Neural crest cell (in vitro differentiated cells): ENCODE measurements around the gene FBXL5. TPM values are rescaled to one million over a fixed set of nuclear protein-coding genes. Genes with fewer than 3 reads are reported as not detected.

Source experiments
- DNase-seq: peaks from one replicate; pipeline ENCODE4 v3.0.0; 2021; ENCODE audit warnings: low read depth, mixed read lengths, low spot score
- H3K27ac Mint-ChIP-seq: one replicate; pipeline ENCODE4 v1.8.0; 2021; ENCODE audit warnings: mild to moderate bottlenecking, mixed read lengths; ENCODE audit not compliant: unreplicated experiment
- H3K27me3 Mint-ChIP-seq: 2 replicates; pipeline ENCODE4 v1.8.0; 2021; ENCODE audit warnings: low read depth, mild to moderate bottlenecking, mixed read lengths
- H3K36me3 Mint-ChIP-seq: 2 replicates; pipeline ENCODE4 v1.8.0; 2021; ENCODE audit warnings: low read depth, mild to moderate bottlenecking, mixed read lengths
- H3K4me1 Mint-ChIP-seq: 2 replicates; pipeline ENCODE4 v1.8.0; 2021; ENCODE audit warnings: mixed read lengths
- H3K4me3 Mint-ChIP-seq: one replicate; pipeline ENCODE4 v1.8.0; 2021; ENCODE audit warnings: mild to moderate bottlenecking, mixed read lengths
- H3K9me3 Mint-ChIP-seq: 2 replicates; pipeline ENCODE4 v1.8.0; 2021; ENCODE audit warnings: mixed read lengths
- total RNA-seq: library from RNA; stranded (reverse); gene quantifications from 2 replicates; pipeline ENCODE4 v1.2.1, GENCODE V29; 2021
- TF ChIP-seq, protein P1 (sequence below): fragments of 200-600 bp; sonication (generic); conservative IDR thresholded peaks from 2 replicates; pipeline ENCODE4 v1.5.0; 2021; ENCODE audit warnings: antibody characterized with exemption, mild to moderate bottlenecking

FBXL5 gene
- total RNA-seq, 1 donor from 2014 or later: 71.2 TPM

GRCh38 chr4:15612136-15612535 is 43.0 kb downstream of the FBXL5 start:
- Mint-ChIP-seq H3K27me3 (no peaks in the 10 kb centered on the region), H3K27ac (no peak overlapping the region), H3K36me3 (peaks cover 29% of the 10 kb centered on the region), H3K4me3 (no peak overlapping the region), H3K4me1 (peaks cover 7% of the 10 kb centered on the region), H3K9me3 (peaks cover 5% of the 10 kb centered on the region)
- TF ChIP-seq, protein P1, sequence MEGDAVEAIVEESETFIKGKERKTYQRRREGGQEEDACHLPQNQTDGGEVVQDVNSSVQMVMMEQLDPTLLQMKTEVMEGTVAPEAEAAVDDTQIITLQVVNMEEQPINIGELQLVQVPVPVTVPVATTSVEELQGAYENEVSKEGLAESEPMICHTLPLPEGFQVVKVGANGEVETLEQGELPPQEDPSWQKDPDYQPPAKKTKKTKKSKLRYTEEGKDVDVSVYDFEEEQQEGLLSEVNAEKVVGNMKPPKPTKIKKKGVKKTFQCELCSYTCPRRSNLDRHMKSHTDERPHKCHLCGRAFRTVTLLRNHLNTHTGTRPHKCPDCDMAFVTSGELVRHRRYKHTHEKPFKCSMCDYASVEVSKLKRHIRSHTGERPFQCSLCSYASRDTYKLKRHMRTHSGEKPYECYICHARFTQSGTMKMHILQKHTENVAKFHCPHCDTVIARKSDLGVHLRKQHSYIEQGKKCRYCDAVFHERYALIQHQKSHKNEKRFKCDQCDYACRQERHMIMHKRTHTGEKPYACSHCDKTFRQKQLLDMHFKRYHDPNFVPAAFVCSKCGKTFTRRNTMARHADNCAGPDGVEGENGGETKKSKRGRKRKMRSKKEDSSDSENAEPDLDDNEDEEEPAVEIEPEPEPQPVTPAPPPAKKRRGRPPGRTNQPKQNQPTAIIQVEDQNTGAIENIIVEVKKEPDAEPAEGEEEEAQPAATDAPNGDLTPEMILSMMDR: no peak
- DNase-seq: no peak

GRCh38 chr4:15610855-15611254 is 44.3 kb downstream of the FBXL5 start:
- peaks cover 13% of the 10 kb centered on the region for H3K4me1 Mint-ChIP-seq
- TF ChIP-seq, protein P1: no peak
- H3K27me3 Mint-ChIP-seq: no peaks in the 10 kb centered on the region
- no peak for DNase-seq
- H3K27ac Mint-ChIP-seq: no peak overlapping the region
- peaks cover 18% of the 10 kb centered on the region for H3K36me3 Mint-ChIP-seq
- H3K4me3 Mint-ChIP-seq: no peak overlapping the region
- no peaks in the 10 kb centered on the region for H3K9me3 Mint-ChIP-seq

DNA sequence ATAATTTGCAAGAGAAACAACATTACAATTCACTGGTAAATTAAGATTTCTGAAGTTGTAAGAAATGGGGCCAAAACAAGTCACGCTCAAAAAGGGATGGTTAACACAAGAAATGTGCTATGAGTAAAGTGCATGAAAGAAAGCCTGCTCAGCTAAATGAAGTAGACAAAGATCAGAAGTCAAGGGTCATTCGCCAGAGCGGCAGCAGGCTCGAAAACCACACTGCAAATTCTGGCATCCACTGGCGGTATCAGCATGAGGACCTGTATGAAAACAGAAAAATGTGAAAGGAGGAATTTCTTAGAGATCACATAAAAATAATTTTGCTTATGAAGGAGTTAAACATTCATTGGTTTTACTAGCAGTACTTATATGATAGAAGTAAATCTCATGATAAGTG is 49.6 kb downstream of the FBXL5 start:
- Mint-ChIP-seq H3K4me1 (peaks cover 26% of the 10 kb centered on the region), H3K27me3 (no peaks in the 10 kb centered on the region), H3K27ac (peak overlapping the region; percentile 63), H3K36me3 (peaks cover 42% of the 10 kb centered on the region), H3K9me3 (peaks cover 5% of the 10 kb centered on the region), H3K4me3 (peak overlapping the region; percentile 10)
- peak; percentile 3 for DNase-seq
- TF ChIP-seq, protein P1: no peak

- TF ChIP-seq, protein P1: no peak
- Mint-ChIP-seq H3K27me3 (no peaks in the 10 kb centered on the region), H3K27ac (no peak overlapping the region), H3K4me3 (no peak overlapping the region), H3K36me3 (peaks cover 54% of the 10 kb centered on the region), H3K9me3 (peaks cover 8% of the 10 kb centered on the region), H3K4me1 (peaks cover 19% of the 10 kb centered on the region)
- no peak for DNase-seq
Observed at GRCh38 chr4:15601862-15602261, 53.3 kb downstream of the FBXL5 start.

- H3K27ac Mint-ChIP-seq: no peak overlapping the region
- peaks cover 52% of the 10 kb centered on the region for H3K36me3 Mint-ChIP-seq
Observed at GRCh38 chr4:15600176-15600575, 55.0 kb downstream of the FBXL5 start.

More at GRCh38 chr4:15600176-15600575, 55.0 kb downstream of the FBXL5 start:
- TF ChIP-seq, protein P1: no peak
- peaks cover 8% of the 10 kb centered on the region for H3K9me3 Mint-ChIP-seq
- H3K4me1 Mint-ChIP-seq: peaks cover 5% of the 10 kb centered on the region
- H3K27me3 Mint-ChIP-seq: no peaks in the 10 kb centered on the region
- DNase-seq: no peak
- H3K4me3 Mint-ChIP-seq: no peak overlapping the region
